ENCODE results near the gene SLC29A3. TPM values are rescaled to one million over a fixed set of nuclear protein-coding genes. Genes with fewer than 3 reads are reported as not detected.

SLC29A3 gene
- total RNA-seq, 4 donors from 2014 or later, result 0.87 to 3.1 (median 2.3) TPM

- intact Hi-C loops (cut with DNase I), result loop anchor here (5.0 to 10.0 kb wide), 2 partner anchors 166 to 419 kb away; no protein-coding TSS in a partner anchor
- peak overlapping the region in 3 of 4 donors; percentile 54 to 64 (median 54) for H3K27ac ChIP-seq
- TF ChIP-seq POLR2A (IDR thresholded peaks at IDR 0.05) (no peak), CTCF (IDR thresholded peaks at IDR 0.05) (peak in 5 of 6 experiments; percentile 31 to 55 (median 48))
- no peak for DNase-seq
- H3K4me1 ChIP-seq, result peaks cover 11 to 31% (median 20%) of the 10 kb centered on the region in 3 donors
- peak overlapping the region; percentile 30 to 73 (median 50) for H3K4me3 ChIP-seq
- 0 to 42% methylated on average over 1 to 12 of the region's 46 CpGs for WGBS, 2 donors
- peaks cover 0 to 74% (median 7%) of the 10 kb centered on the region in 4 donors for H3K27me3 ChIP-seq
- H3K9me3 ChIP-seq, result no peaks in the 10 kb centered on the region
- H3K36me3 ChIP-seq, result no peaks in the 10 kb centered on the region
These were observed 77.1 kb downstream of the SLC29A3 start for GRCh38 chr10:71396084-71396710.

GRCh38 chr10:71396711-71397295 is 77.7 kb downstream of the SLC29A3 start, which contains the start of gene CDH23:
Gene CDH23, plus strand, starts transcription at chr10:71396920. Its CDS starts 42,912 bp downstream, at chr10:71439832.
- peak within 1 kb of the TSS in 3 of 4 donors; percentile 54 to 64 (median 54) for H3K27ac ChIP-seq
- no peaks in the 10 kb centered on the region for H3K36me3 ChIP-seq
- H3K4me3 ChIP-seq, result peak within 1 kb of the TSS; percentile 30 to 73 (median 50)
- intact Hi-C loops (cut with DNase I), result loop anchor here (5.0 to 10.0 kb wide), 2 partner anchors 165 to 418 kb away; no protein-coding TSS in a partner anchor
- no peak for TF ChIP-seq POLR2A (IDR thresholded peaks at IDR 0.05)
- no peak for TF ChIP-seq CTCF (IDR thresholded peaks at IDR 0.05)
- no peaks in the 10 kb centered on the region for H3K9me3 ChIP-seq
- peaks cover 0 to 75% (median 7%) of the 10 kb centered on the region in 4 donors for H3K27me3 ChIP-seq
- no peak for DNase-seq
- WGBS, 2 donors, result 1% methylated on average over 16 of the region's 91 CpGs; no CpG with 5 or more reads in 1 of the 2 donors
- peaks cover 11 to 31% (median 20%) of the 10 kb centered on the region in 3 donors for H3K4me1 ChIP-seq

- DNase-seq, result no peak
These were observed 78.5 kb downstream of the SLC29A3 start for GRCh38 chr10:71397296-71398212.

GRCh38 chr10:71398976-71399375 is 79.9 kb downstream of the SLC29A3 start:
- Histone ChIP-seq H3K9me3 (no peaks in the 10 kb centered on the region), H3K4me1 (peaks cover 11 to 31% (median 20%) of the 10 kb centered on the region in 3 donors), H3K27ac (no peak overlapping the region), H3K27me3 (peaks cover 0 to 75% (median 7%) of the 10 kb centered on the region in 4 donors), H3K36me3 (no peaks in the 10 kb centered on the region), H3K4me3 (no peak overlapping the region)
- DNase-seq, result no peak
- 54 to 72% methylated on average over 3 to 4 of the region's 4 CpGs for WGBS, 2 donors
- intact Hi-C loops (cut with DNase I), result loop anchor here (5.0 to 10.0 kb wide), 2 partner anchors 163 to 416 kb away; no protein-coding TSS in a partner anchor
- TF ChIP-seq POLR2A (IDR thresholded peaks at IDR 0.05) (no peak), CTCF (IDR thresholded peaks at IDR 0.05) (no peak)

More at GRCh38 chr10:71397296-71398212, 78.5 kb downstream of the SLC29A3 start:
- Histone ChIP-seq H3K36me3 (no peaks in the 10 kb centered on the region), H3K27me3 (peaks cover 0 to 78% (median 7%) of the 10 kb centered on the region in 4 donors), H3K4me3 (peak overlapping the region; percentile 30 to 73 (median 50)), H3K4me1 (peaks cover 11 to 31% (median 20%) of the 10 kb centered on the region in 3 donors), H3K27ac (peak overlapping the region in 2 of 4 donors; percentile 54 to 64), H3K9me3 (no peaks in the 10 kb centered on the region)
- TF ChIP-seq CTCF (IDR thresholded peaks at IDR 0.05) (no peak), POLR2A (IDR thresholded peaks at IDR 0.05) (no peak)
- intact Hi-C loops (cut with DNase I), result loop anchor here (5.0 to 10.0 kb wide), 2 partner anchors 165 to 417 kb away; no protein-coding TSS in a partner anchor
- 0 to 1% methylated on average over 7 to 12 of the region's 82 CpGs for WGBS, 2 donors
